GM18867 (cell line): ENCODE results near the gene CEP68.
A peak's percentile ranks its signal among the peaks of the same experiment; 100 is the strongest.
"Not testable (repeated sequence)": the region's sequence is repeated elsewhere in the genome, so short reads cannot be mapped to it uniquely, and the experiment has no call there.

Experiments
- ATAC-seq: cut with Tn5 transposase; IDR thresholded peaks from one replicate; pipeline ENCODE4 v1.9.1; 2021; ENCODE audit warnings: mild to moderate bottlenecking, moderate library complexity; ENCODE audit not compliant: unreplicated experiment

The CEP68 gene, protein sequence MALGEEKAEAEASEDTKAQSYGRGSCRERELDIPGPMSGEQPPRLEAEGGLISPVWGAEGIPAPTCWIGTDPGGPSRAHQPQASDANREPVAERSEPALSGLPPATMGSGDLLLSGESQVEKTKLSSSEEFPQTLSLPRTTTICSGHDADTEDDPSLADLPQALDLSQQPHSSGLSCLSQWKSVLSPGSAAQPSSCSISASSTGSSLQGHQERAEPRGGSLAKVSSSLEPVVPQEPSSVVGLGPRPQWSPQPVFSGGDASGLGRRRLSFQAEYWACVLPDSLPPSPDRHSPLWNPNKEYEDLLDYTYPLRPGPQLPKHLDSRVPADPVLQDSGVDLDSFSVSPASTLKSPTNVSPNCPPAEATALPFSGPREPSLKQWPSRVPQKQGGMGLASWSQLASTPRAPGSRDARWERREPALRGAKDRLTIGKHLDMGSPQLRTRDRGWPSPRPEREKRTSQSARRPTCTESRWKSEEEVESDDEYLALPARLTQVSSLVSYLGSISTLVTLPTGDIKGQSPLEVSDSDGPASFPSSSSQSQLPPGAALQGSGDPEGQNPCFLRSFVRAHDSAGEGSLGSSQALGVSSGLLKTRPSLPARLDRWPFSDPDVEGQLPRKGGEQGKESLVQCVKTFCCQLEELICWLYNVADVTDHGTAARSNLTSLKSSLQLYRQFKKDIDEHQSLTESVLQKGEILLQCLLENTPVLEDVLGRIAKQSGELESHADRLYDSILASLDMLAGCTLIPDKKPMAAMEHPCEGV

GRCh38 chr2:65056215-65057053 lies at the start of gene CEP68:
TSS of gene CEP68 (plus strand) at chr2:65056416. CDS start at chr2:65069445, 13,029 bp downstream.
- ATAC-seq: peak; percentile 88

DNA sequence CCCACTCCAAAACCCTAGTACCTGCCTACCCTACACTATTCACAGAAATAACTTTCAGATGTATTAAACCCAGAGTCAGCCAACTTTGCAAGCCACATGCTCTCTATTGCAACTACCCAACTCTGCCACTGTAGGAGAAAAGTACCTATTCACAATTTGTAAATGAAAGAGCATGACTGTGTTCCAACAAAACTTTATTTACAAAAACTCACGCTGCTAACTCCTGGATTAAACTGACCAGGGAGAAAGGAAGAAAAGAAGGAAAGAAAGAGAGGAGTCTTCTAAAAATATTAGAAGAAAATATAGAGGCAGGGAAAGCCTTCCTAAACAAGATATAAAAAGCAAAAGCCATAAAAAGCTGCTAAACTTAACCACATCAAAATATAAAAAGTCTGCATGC lies 42.4 kb upstream of the CEP68 start:
- ATAC-seq: no peak

DNA sequence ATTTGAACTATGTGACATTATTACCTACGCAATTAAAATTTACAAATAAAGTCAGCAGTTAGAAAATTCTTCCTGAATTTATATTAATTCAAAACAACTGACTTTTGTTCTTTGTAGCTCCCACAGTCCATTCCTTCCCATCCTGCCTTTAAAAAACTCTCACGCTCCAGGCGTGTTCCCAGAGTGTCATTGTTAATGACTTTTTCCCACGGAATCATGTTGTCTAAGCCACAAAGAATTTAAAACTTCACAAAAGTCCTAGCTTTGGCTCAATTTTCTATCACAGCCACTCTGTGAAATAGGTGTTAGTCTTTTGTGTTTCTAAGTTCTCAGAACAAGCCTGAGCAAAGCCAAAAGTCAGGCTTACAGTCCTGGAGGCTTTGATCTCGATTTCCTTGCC lies 40.5 kb upstream of the CEP68 start:
- ATAC-seq: no peak

- peak; percentile 41 for ATAC-seq
Observed at GRCh38 chr2:65016789-65017188, 39.4 kb upstream of the CEP68 start.

DNA sequence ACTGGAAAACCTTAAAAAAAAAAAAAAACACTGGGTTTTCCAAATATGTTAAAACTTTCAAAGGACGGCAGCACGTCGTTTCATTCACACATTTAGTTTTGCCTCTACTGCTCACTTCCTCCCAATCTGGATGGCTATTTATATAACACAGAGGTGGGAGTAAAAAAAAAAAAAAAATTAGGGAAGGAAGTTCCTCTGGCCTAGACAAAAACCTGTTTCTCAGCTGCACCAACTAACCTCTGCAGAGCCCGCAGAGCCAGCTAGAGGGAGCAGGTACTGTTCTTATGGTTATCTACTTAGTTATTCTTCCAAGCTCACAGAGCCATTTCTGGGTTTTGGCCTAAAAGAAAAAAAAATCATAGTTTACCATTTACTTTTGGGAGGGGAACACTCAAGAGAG lies 38.9 kb upstream of the CEP68 start:
- no peak for ATAC-seq

GRCh38 chr2:65018141-65018582 lies 38.1 kb upstream of the CEP68 start:
- no peak for ATAC-seq

DNA sequence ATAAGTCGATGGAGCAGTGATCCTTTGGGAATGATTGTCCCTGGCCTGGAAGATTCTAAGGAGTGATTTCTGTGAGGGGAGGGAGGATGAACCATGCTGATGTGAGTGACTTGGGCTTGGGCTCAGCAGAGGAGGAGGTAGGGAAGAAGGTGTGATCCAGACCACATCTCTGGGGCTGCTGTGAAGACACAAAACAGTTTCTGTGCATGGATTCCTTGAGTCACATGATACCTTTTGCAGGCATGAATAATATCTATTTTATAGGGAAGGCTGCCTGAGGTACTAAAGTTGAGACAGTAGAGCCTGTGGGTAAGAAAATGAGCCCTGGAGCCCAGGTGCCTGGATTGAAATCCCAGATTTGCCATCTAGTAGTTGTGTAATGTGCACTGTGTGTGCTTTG lies 37.2 kb upstream of the CEP68 start:
- no peak for ATAC-seq

DNA sequence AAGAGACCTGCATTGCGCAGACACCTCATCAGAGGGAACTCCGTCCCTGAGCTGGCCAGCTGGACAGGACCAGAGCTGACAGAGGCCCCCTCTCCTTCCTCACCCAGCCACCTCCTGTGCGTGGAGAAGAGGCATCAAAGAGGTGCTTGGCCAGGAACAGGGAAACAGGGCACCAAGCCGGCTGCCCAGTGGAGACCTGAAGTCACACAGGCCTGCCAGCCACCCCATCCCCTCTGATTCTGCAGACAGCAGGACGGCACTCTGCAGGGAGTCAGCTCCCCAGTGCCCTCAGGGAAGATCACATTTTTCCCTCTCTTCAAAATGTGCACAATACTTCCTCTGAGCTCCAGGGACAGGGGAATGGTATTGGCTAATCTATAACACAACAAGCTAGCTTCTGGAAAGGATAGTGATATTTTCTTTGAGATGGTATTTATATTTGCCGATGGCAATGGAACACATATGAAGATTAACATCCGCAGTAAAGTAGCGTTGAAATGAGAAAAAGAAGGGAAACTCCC lies 36.5 kb upstream of the CEP68 start:
- no peak for ATAC-seq

DNA sequence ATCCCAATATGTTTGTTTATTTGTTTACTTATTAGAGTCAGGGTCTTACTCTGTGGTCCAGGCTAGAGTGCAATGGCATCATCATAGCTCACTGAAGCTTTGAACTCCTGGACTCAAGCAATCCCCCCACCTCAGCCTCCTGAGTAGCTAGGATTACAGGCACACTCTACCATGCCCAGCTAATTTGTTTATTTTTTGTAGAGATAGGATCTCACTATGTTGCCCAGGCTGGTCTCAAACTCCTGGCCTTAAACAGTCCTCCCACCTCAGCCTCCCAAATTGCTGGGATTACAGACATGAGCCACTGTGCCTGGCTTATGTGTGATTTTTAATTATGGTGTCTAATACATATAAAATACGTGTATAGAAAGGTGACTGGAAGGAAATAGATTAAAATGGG lies 36.0 kb upstream of the CEP68 start:
- not testable (repeated sequence) for ATAC-seq

DNA sequence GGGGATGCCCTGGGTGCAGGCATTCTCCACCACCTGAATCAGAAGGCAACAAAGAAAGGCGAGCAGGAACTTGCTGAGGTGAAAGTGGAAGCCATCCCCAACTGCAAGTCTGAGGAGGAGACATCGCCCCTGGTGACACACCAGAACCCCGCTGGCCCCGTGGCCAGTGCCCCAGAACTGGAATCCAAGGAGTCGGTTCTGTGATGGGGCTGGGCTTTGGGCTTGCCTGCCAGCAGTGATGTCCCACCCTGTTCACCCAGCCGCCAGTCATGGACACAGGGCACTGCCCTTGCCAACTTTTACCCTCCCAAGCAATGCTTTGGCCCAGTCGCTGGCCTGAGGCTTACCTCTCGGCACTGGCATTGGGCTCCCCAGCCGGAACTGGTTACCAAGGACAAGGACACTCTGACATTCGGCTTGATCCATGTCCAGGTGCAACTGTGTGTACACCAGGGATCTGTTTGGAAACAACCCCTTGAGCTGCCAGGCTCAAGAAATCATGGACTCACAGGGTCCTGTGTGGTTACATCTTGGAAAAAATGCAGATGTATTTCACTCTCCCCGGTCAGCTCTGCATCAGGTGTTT lies 35.2 kb upstream of the CEP68 start:
- ATAC-seq: no peak

GRCh38 chr2:65021709-65022108 lies 34.5 kb upstream of the CEP68 start:
- no peak for ATAC-seq

- ATAC-seq: no peak
Observed at GRCh38 chr2:65022189-65022588, 34.0 kb upstream of the CEP68 start.

GRCh38 chr2:65023742-65024141 lies 32.5 kb upstream of the CEP68 start:
- no peak for ATAC-seq

- no peak for ATAC-seq
Observed at GRCh38 chr2:65024149-65024829, 31.9 kb upstream of the CEP68 start.

DNA sequence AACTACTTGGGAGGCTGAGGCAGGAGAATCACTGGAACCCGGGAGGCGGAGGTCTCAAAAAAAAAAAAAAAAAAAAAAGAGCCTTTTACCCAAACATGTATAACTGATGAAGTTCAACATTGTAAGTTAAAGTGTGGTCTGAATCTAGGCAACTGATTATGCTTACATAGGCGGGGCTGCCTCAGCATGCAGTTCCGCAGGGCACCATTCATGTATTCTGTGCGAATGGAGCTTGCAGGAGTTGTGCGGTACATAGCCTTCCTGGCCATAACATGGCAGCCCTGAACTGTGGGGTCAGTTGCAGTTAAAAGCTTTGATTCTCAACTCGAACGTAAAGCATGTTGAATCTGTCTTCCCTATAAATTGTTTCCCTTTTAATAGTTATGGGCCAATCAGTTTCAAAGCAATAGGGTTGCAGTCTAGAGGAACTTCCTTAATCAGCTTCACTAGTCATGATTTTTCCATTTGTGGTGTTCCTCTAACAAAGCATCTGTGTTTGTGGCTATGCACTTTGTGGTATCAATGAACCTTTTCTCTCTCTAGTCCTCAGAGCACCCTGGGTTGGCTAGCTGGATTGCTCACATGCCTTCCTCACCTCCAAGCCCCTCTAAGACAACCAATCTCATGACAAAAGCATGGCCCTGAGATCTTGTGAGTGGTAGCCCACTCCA lies 30.6 kb upstream of the CEP68 start:
- ATAC-seq: no peak

- ATAC-seq: no peak
Observed at GRCh38 chr2:65026154-65026553, 30.1 kb upstream of the CEP68 start.

GRCh38 chr2:65026704-65027464 lies 29.3 kb upstream of the CEP68 start:
- ATAC-seq: no peak

DNA sequence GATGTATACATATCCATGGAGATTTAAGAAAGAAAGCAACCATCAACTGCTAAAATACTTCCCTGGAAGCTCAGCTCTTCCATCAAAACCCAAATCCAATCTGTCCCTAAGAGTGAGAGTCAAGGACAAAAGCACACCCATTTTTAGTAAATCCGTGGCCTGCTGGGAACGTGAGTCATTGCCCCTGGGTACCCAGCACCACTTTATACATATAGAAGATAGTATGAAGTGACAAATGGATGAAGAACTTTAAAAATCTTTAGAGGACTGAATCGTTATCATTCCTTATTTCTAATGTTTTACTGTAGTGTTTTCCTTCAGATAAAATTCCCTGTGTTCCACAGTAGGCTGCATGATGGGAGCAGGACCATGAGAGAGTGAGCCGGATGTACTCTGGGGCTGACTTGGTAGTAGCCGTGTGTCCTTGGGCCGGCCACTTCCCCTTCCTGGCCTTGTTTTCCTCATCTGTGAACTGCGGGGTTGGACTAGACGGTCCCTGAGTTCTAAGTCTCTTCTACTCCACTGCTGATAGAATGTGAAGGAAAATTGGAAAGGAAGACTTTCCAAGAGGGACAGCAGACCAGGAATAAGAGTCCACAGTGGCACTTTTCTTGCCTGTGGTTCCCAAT lies 28.5 kb upstream of the CEP68 start:
- no peak for ATAC-seq
